ENCODE measurements around the gene NIPA2.

GRCh38 chr15:22907161-22907950, 68.9 kb downstream of the NIPA2 start:
- TF ChIP-seq GATA3 (IDR thresholded peaks at IDR 0.05; ENCODE audit: low read depth, low read length) (no peak), GATA2 (IDR thresholded peaks at IDR 0.05; ENCODE audit: low read depth, low read length) (no peak)

Data from SH-SY5Y (cell line).